Left renal pelvis (tissue), 4 donors: Measurements from ENCODE around the gene MCTP2. TPM values are rescaled to one million over a fixed set of nuclear protein-coding genes. Genes with fewer than 3 reads are reported as not detected.

Experiments used
- DNase-seq, 4 donors: peaks; one replicate each; pipeline ENCODE4 v3.0.0-alpha.2; 2013; ENCODE audit warnings: low read depth in 4 of 4, low spot score in 3 of 4
- polyA plus RNA-seq, 4 donors: library from polyadenylated mRNA; unstranded; fragments of 120-200 nt; gene quantifications; one replicate each; pipeline ENCODE4 v1.2.1, GENCODE V29; 2013; ENCODE audit not compliant: insufficient read length in 4 of 4

The MCTP2 gene
- polyA plus RNA-seq, 4 donors: 18.8 to 52.3 (median 22.7) TPM

- DNase-seq: no peak
These were observed 277.9 kb downstream of the MCTP2 start for GRCh38 chr15:94509259-94509658.

GRCh38 chr15:94522125-94522524 is 290.8 kb downstream of the MCTP2 start:
- no peak for DNase-seq

- peak in 1 of 4 donors; percentile 14 for DNase-seq
These were observed 292.5 kb downstream of the MCTP2 start for GRCh38 chr15:94523873-94524272.

GRCh38 chr15:94524565-94524964 is 293.2 kb downstream of the MCTP2 start:
- no peak for DNase-seq

- DNase-seq: no peak
These were observed 294.8 kb downstream of the MCTP2 start for GRCh38 chr15:94526071-94526689.

DNA sequence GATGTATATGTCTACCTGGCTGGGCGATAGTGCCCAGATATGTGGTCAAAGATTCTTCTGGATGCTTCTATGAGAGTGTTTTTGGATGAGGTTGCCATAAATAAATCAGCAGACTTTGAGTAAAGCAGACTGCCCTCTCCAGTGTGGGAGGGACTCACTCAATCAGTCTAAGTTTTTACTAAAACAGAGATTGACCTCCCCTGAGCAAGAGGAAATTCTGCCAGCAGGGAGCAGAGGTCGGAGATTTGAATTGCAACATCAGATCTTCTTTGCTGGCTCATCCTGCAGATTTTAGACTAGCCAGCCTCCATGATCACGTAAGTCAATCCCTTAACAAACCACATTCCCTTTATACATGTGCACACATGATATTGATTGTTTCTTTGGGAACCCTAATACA is 300.9 kb downstream of the MCTP2 start:
- DNase-seq: no peak
